ENCODE results near the gene WDR82.

The WDR82 gene

DNA sequence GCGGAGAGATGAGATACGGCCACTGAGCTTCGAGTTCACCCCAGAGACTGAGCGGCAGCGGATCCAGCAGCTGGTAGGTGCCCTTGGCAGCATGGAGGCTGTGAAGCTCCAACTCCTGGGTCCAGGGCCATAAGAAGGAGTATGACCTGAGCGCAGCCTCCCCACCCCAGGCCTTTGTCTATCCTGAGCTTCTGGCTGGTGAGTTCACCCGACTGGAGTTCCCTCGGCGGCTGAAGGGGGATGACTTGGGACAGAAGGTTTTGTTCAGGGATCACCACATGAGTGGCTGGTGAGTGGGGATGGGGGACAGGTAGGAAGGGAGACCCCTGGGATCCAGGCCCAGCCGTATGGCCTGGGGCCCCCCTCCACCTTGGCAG, 30.3 kb downstream of the WDR82 start:
- TF ChIP-seq, protein P1, sequence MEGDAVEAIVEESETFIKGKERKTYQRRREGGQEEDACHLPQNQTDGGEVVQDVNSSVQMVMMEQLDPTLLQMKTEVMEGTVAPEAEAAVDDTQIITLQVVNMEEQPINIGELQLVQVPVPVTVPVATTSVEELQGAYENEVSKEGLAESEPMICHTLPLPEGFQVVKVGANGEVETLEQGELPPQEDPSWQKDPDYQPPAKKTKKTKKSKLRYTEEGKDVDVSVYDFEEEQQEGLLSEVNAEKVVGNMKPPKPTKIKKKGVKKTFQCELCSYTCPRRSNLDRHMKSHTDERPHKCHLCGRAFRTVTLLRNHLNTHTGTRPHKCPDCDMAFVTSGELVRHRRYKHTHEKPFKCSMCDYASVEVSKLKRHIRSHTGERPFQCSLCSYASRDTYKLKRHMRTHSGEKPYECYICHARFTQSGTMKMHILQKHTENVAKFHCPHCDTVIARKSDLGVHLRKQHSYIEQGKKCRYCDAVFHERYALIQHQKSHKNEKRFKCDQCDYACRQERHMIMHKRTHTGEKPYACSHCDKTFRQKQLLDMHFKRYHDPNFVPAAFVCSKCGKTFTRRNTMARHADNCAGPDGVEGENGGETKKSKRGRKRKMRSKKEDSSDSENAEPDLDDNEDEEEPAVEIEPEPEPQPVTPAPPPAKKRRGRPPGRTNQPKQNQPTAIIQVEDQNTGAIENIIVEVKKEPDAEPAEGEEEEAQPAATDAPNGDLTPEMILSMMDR (IDR thresholded peaks at IDR 0.05; ENCODE audit: low read depth, low read length, missing control alignments) = no peak
- no peak for DNase-seq (ENCODE audit: low read depth)
- H3K4me3 ChIP-seq (ENCODE audit: low read depth, low read length) = no peak overlapping the region

DNA sequence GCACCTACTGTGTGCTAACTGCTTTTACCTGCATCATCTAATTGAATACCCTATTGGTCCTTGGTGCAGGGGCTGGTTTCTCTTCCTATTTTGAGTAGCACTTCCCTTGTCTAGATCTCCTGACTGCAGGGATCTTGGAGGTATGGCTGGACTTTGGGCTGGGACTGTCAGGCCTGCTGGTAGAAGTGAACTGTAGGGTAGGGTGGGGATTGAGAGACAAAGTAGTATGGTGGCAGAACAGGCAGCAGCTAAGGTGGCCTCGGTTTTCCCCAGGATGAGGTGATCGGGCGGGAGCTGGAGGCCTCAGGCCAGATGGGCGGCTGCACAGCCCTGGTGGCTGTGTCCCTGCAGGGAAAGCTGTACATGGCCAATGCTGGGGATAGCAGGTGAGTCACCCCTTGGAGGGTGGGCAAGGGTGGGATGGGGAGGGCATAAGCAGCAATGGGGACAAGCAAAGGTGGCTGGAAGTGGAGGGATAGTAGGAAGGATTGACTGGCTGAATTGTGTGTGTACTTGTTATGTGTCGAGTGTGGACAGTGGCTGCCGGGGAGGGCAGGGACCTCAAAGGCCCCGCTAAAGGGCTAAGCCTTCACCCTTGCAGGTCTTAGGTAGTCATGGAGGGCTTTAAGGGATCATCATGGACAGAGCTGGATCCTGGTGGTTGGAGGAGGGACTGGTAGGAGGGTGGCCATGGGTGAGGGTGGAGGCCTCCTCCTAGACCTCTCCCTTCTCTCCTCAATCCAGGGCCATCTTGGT, 30.9 kb downstream of the WDR82 start:
- no peak for DNase-seq (ENCODE audit: low read depth)
- H3K4me3 ChIP-seq (ENCODE audit: low read depth, low read length) = peak overlapping the region; percentile 65

DNA sequence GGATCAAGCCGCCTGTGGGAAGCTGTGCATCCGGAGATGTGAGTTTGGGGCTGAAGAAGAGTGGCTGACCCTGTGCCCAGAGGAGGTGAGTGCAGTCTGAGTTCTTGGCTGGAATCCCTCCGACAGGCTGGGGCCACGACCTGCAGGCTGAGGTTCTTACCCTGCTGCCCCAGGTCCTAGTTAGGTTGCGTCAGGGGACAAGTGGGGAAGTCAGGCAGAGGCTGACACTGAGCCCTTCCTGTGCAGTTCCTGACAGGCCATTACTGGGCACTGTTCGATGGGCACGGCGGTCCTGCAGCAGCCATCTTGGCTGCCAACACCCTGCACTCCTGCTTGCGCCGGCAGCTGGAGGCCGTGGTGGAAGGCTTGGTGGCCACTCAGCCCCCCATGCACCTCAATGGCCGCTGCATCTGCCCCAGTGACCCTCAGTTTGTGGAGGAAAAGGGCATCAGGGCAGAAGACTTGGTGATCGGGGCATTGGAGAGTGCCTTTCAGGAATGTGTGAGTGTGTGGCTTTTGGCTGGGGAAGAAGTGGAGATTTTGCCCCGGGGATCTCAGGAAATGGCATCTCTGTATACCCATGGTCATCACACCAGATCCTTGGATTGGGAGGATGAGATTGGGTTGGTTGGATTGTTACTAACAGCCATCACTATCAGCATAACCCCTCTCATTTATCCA, 31.6 kb downstream of the WDR82 start:
- TF ChIP-seq, protein P1 (IDR thresholded peaks at IDR 0.05; ENCODE audit: low read depth, low read length, missing control alignments) = no peak
- DNase-seq (ENCODE audit: low read depth) = no peak
- H3K4me3 ChIP-seq (ENCODE audit: low read depth, low read length) = peak overlapping the region; percentile 65

More for the DNA sequence above, 30.9 kb downstream of the WDR82 start:
- TF ChIP-seq, protein P1 (IDR thresholded peaks at IDR 0.05; ENCODE audit: low read depth, low read length, missing control alignments) = no peak

DNA sequence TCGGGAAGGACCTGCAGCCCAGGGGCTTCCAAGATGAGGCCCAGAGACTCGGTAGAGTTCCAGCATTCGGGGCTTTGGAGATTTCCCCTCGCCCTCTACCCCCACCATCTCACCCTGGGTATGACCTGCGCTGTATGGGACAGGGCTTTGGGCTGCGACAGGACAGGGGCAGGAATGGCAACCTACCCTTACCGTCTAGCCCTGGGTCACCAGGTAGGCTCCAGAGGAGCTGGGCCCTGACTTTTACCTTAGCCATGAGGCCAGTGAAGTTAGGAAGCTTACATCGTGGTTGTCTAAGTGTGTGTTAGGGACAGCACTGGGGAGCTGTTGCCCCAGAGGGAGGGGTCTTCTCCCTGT, 32.2 kb downstream of the WDR82 start:
- peak overlapping the region; percentile 65 for H3K4me3 ChIP-seq (ENCODE audit: low read depth, low read length)
- TF ChIP-seq, protein P1 (IDR thresholded peaks at IDR 0.05; ENCODE audit: low read depth, low read length, missing control alignments) = no peak
- no peak for DNase-seq (ENCODE audit: low read depth)

DNA sequence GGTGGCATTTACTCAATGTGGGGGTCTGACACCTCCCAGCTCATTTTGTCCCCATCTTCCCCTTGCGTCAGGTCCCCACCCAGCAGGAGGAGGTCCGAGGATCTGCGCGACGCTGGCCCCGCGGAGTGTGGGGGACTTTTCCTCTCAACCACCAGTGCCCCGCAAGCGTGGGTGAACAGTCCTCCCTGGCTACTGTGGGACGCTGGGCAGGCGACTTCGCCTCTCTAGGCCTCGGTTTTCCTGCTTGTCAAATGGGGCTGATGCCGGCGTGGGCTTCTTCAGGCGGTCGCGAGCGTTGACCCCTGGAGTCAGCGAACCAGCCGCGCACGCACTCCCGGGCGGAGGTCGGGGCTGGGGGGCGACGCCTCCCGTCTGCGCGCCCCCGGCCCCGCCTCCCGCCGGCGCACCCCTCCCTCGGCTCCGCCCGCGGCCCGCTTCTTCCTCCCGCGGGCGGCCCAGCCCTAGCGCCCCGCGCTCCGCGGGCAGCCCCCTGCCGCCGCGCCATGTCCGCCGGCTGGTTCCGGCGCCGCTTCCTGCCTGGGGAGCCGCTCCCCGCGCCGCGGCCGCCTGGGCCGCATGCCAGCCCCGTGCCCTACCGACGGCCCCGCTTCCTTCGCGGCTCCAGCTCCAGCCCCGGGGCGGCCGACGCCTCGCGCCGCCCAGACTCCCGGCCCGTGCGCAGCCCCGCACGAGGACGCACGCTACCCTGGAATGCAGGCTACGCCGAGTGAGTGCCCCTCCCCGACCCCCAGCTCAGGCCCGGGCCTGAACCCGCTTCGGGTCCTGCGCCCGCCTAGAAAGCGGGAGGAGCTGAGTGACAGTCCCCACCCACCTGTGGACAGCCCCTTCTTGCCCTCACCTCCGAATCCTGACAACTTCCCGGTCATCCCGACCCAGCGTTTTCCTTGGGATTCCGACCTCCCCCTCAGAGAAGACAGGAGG, 32.9 kb downstream of the WDR82 start, which contains the start of gene PPM1M:
TSS of gene PPM1M (plus strand) at position 438 of the 942 bp plus-strand sequence. CDS start at position 504, 66 bp downstream.
- no peak for DNase-seq (ENCODE audit: low read depth)
- TF ChIP-seq, protein P1 (IDR thresholded peaks at IDR 0.05; ENCODE audit: low read depth, low read length, missing control alignments) = no peak
- peak within 1 kb of the TSS; percentile 65 for H3K4me3 ChIP-seq (ENCODE audit: low read depth, low read length)

DNA sequence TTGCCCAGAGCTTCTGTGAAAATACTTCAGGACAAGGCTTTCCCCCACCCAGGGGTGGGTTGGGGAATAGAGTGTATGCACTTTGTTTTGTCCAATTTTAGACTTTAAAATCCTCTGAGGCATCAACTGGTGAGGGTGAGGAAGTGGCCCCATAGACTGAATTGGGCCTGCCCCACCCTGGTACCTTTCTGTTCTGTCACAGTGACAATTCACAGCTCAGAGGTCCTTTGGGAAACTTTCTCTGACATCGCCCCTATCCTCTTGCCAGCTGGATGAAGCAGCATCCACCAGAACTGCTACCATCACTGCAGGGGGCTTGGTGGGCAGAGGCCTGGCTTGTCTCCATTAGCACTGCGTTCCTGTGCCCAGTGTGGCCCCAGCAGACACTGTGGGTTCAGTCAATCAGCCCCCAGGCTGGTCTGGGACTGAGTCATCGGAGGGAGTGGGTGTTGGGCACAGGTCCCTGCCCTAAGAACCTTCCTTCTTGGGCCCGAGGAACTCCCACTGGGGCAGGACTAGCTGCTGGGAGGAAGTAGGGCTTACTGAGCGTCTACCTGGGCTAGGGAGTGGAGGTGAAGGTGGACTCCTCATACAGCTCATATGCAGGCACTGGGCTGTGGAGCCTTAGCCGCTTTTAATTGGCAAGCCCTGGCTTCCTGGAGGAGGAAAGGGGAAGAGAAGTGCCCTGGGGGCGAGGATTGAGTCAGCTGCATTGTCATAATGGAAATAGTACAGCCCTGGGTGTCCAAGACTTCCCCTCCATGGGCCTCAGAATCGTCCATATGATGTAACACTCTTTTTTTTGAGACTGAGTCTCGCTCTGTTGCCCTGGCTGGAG, 34.4 kb downstream of the WDR82 start:
- H3K4me3 ChIP-seq (ENCODE audit: low read depth, low read length) = peak overlapping the region; percentile 65; the same call in 1 of the 2 replicates
- peak; percentile 82 for DNase-seq (ENCODE audit: low read depth)

More for the DNA sequence above, 34.4 kb downstream of the WDR82 start:
- TF ChIP-seq, protein P1 (IDR thresholded peaks at IDR 0.05; ENCODE audit: low read depth, low read length, missing control alignments) = no peak

Data from GM12864 (cell line).